LNCaP clone FGC (cell line): ENCODE measurements around the gene COL11A2.

Experiments
- DNase-seq: peaks from one replicate; pipeline ENCODE4 v3.0.0-alpha.2; 2011; ENCODE audit warnings: low read depth
- H3K4me3 ChIP-seq: 2 replicates; pipeline ENCODE4 v1.5.1; 2011; ENCODE audit warnings: mild to moderate bottlenecking, low read depth, low read length, control low read depth
- TF ChIP-seq, protein P1 (sequence below): IDR thresholded peaks from 2 replicates; pipeline ENCODE4 v1.5.1; 2012; ENCODE audit warnings: mild to moderate bottlenecking; ENCODE audit not compliant: control insufficient read depth, insufficient read depth; ENCODE audit errors: extremely low read depth

Gene COL11A2

DNA sequence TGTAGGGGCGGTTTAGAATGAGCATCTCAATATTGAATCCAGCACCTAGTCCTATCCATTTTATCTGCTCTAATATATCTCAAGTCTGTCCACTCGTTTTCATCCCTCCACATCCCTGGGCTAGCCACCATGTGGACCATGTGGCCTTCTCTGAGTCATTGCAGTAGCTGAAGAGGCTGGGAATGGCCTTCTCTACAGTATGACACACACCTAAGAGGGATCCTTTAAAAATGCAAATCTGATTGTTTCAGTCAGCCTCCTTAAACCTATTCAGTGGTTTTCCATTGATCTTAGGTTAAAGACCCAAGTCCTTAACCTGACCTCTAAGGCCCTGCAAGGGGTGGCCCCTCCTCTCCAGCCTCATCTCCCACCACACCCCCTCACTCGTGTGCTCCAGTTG lies 25.4 kb upstream of the COL11A2 start:
- H3K4me3 ChIP-seq, result no peak overlapping the region
- TF ChIP-seq, protein P1, sequence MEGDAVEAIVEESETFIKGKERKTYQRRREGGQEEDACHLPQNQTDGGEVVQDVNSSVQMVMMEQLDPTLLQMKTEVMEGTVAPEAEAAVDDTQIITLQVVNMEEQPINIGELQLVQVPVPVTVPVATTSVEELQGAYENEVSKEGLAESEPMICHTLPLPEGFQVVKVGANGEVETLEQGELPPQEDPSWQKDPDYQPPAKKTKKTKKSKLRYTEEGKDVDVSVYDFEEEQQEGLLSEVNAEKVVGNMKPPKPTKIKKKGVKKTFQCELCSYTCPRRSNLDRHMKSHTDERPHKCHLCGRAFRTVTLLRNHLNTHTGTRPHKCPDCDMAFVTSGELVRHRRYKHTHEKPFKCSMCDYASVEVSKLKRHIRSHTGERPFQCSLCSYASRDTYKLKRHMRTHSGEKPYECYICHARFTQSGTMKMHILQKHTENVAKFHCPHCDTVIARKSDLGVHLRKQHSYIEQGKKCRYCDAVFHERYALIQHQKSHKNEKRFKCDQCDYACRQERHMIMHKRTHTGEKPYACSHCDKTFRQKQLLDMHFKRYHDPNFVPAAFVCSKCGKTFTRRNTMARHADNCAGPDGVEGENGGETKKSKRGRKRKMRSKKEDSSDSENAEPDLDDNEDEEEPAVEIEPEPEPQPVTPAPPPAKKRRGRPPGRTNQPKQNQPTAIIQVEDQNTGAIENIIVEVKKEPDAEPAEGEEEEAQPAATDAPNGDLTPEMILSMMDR, result no peak
- no peak for DNase-seq

DNA sequence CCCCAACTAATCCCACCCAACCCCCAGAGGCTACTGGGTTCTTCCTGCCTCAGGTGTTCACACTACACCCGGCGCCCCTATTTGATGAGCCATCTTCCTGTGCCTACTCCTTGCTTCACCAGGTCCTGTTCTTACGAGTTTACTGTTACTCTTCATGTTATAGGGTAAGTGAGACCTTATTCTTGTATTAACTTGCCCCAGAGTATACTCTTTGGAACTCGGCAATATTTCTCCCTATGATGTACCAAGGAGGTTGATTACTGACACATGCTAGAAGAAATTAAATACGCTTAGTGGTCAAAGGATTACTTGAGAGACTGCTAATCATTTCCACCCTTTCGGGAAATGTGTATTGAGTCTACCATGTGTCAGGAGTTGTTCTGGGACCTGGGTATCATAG lies 25.0 kb upstream of the COL11A2 start:
- TF ChIP-seq, protein P1, result no peak
- no peak overlapping the region for H3K4me3 ChIP-seq
- DNase-seq, result no peak

DNA sequence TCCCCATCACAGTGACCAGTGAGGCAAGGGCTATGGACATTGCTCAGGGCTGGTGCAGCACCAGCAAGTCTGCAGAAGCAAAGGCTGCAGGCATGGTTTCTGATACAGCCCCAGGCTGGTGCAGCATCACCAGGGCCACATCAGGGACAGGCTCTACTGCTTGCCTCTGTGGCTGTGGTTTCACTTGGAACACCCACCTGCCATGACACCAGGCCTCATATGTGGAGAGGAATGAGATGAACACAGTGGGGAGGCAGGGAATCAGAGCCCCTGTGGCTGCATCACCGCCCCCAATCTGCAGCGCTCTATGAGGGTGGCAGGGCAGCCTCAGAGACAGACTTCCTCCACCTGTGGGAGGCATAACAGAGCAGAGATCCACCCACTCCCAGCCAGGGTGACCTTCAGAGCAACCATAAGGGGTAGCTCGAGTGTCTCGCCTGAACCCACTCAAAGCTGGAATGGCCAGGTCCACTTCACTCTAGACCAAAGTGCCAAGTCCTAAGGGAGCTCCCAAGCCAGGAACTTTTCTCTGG lies 23.9 kb upstream of the COL11A2 start:
- no peak for DNase-seq
- H3K4me3 ChIP-seq, result no peak overlapping the region
- TF ChIP-seq, protein P1, result no peak

DNA sequence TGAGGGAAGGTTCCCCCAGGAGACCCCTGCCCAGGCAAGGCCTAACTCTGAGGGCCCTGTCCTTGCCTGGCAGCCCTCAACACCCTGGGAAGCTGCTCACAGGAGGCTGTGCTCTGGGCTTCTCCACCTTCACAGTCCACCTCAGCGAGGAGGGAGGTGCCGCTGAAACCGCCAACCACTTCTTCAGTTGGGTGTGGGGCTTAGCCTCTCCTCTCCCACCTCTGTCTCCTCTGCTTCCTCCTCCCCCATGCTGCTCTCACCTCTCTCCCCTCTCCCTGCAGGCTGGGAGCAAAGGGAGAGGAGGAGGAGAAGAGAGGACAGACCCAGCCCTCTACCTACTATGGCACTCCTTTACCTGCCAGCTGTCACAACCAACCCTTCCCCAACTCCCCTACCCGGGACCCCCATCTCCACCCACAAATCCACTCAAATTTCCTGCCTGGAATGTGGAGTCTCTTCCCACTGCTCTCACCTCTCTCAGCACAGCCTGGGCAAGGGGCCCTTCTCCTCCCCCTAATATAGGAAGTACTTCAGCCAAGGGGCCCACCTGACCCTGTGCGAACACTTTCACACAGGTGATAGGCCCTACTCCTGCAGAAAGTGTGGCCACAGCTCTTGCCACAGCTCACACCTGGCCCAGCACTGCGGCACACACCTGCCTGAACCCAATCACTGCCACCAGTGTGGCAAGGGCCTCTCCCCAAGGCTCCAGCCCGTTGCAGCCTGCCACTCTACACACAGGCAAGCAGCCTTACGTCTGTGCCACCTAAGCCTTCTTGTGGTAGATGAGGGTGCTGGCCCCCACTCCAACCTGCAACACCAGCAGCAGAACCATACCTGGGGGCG lies 23.2 kb upstream of the COL11A2 start:
- TF ChIP-seq, protein P1, result no peak
- DNase-seq, result no peak
- H3K4me3 ChIP-seq, result no peak overlapping the region

DNA sequence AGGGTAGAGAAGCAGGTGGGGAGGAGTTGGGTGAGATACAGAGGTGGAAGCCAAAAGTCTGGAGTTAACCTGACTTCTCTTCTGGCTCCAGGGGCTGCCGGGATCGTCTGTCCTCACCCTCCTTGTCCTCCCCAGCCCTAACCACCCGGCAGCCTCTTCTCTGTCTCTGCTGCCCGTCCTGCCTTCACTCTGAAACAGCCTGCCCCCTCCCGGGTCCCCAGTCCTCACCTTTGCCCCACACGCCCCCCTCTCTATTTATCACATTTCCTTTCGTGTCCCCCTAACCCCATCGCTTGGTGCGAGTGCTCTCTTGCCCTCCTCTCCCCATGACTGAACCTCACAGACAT lies 21.7 kb upstream of the COL11A2 start:
- no peak overlapping the region for H3K4me3 ChIP-seq
- DNase-seq, result no peak
- TF ChIP-seq, protein P1, result no peak

DNA sequence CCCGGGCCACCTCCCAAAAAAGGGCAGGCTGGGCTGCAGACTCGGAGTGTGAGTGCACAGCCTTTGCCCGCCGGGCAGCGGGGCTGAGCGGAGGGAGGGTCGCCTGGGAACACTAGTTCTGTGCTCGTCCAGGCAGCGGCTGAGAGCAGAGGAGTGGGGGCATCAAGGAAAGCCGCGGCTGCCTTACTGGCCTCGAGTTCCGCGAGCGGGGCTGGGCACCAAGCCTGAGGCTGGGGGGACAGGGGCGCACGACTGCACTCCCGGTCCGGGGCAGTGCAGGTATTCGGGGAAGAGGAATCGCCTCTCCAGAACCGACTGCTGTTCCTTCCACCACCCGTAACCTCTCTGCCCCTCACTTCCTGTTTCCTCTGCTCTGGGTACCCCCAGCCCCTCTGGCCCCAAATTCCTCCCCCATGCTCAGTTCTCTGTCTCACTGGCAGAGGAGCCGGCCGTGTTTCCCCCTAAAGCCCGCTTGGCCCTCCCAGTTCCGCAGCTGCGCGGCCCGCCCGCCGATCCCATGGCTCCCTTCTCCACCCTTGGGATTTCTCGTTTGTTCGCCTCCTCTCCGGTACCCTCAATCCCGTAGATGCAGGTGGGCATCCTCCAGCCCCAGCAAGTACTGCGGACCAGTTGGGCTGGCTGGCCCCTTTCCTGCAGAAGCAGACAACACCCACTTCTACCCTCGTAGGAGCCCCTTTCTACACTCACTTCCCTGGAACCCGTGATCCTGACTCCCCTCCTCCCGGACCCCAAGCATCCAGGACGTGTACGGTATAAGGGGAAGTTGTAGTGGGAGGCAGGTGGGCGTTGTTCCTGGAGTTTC lies 21.1 kb upstream of the COL11A2 start:
- H3K4me3 ChIP-seq, result 0 out of 2 replicates have a peak overlapping the region, but pooled peaks have one; percentile 15
- DNase-seq, result no peak
- TF ChIP-seq, protein P1, result no peak
